K562 (cell line): Measurements from ENCODE around the gene PRDM1. TPM values are rescaled to one million over a fixed set of nuclear protein-coding genes. Genes with fewer than 3 reads are reported as not detected.

Experiments used
- ATAC-seq: fragments of 200-7000 bp; cut with Tn5 transposase; 3 replicates; pipeline ENCODE4 v1.9.1; 2020; ENCODE audit warnings: moderate library complexity
- BruUV-seq: library from RNA; stranded (reverse); fragments of 400-500 nt; replicated peaks from 2 replicates; lab custom pipeline; 2021; lab: Mats Ljungman, UMichigan
- CTCF ChIA-PET: fragments of 300-600 bp; formaldehyde crosslinking; extraction: SDS; loops from one replicate; lab custom pipeline; 2021; ENCODE audit warnings: low intra/inter-chr PET ratio; lab: Yijun Ruan, JAX
- POLR2A ChIA-PET: fragments of 300-600, 350-650 bp; sonication (Branson Sonifier 250); formaldehyde crosslinking; extraction: SDS; loops from one replicate; lab custom pipeline; 2021; ENCODE audit warnings: antibody characterized with exemption, inconsistent platforms; lab: Yijun Ruan, JAX
- DNase-seq, 4 experiments: peaks; one replicate each; pipeline versions ENCODE4 v3.0.0 to v3.0.0-alpha.2; 2011 to 2018; ENCODE audit warnings: low spot score in 3 of 4, mixed read lengths in 3 of 4; ENCODE audit errors: extremely low read depth in 1 of 4
- FAIRE-seq: peaks from 2 replicates; lab custom pipeline; 2011; peaks lifted over from hg19 to GRCh38; lab: Jason Lieb, UNC
- H2AFZ ChIP-seq: 2 replicates; pipeline ENCODE4 v1.6.0; 2011; ENCODE audit warnings: low read depth, low read length, control low read depth, inconsistent platforms
- H3K27ac ChIP-seq: fragments of 200-600 bp; 3 replicates; pipeline ENCODE4 v1.8.0; 2011; ENCODE audit warnings: low read depth, mild to moderate bottlenecking, control low read depth, inconsistent platforms, low read length, moderate library complexity, mixed read lengths; ENCODE audit errors: extremely low read depth
- H3K27me3 ChIP-seq, 2 experiments: fragments of 300-600 bp in 1 of 2; 2 replicates in 1 of 2; 3 replicates in 1 of 2; pipeline versions ENCODE4 v1.6.0 to v1.8.0; 2011; ENCODE audit warnings: inconsistent platforms in 2 of 2, low read length in 2 of 2, mild to moderate bottlenecking in 1 of 2, mixed read lengths in 1 of 2, moderate library complexity in 1 of 2; ENCODE audit not compliant: control insufficient read depth in 2 of 2, insufficient read depth in 2 of 2
- H3K36me3 ChIP-seq: fragments of 300-600 bp; 3 replicates; pipeline ENCODE4 v1.8.0; 2011; ENCODE audit warnings: mild to moderate bottlenecking, low read length, inconsistent platforms; ENCODE audit not compliant: control insufficient read depth, insufficient read depth
- H3K4me1 ChIP-seq, 2 experiments: fragments of 200-600 bp in 1 of 2; replicated peaks in 1 of 2; 2 replicates in 1 of 2; 3 replicates in 1 of 2; pipeline versions ENCODE4 v1.5.1 to v1.8.0; 2011; ENCODE audit warnings: inconsistent platforms in 2 of 2, low read length in 2 of 2, mild to moderate bottlenecking in 1 of 2, mixed read lengths in 1 of 2, moderate library complexity in 1 of 2; ENCODE audit not compliant: control insufficient read depth in 2 of 2, insufficient read depth in 2 of 2
- H3K4me2 ChIP-seq: 2 replicates; pipeline ENCODE4 v1.6.1; 2011; ENCODE audit warnings: low read length, control low read depth, inconsistent platforms, mixed read lengths; ENCODE audit not compliant: insufficient read depth
- H3K4me3 ChIP-seq: fragments of 200-600 bp; sonication (generic), shearing (Covaris generic); 2 replicates; pipeline ENCODE4 v1.5.1; 2016; ENCODE audit warnings: control low read depth, inconsistent platforms
- H3K79me2 ChIP-seq: fragments of 200-600 bp; 3 replicates; pipeline ENCODE4 v1.8.0; 2011; ENCODE audit warnings: low read length, inconsistent platforms; ENCODE audit not compliant: control insufficient read depth, insufficient read depth
- H3K9ac ChIP-seq, 2 experiments: 2 replicates each; pipeline versions ENCODE4 v1.6.0 to v1.6.1; 2011; ENCODE audit warnings: low read depth in 2 of 2, low read length in 2 of 2, control low read depth in 1 of 2, inconsistent platforms in 1 of 2, mild to moderate bottlenecking in 1 of 2, mixed read lengths in 1 of 2; ENCODE audit not compliant: insufficient read depth in 1 of 2
- H3K9me1 ChIP-seq: one replicate; pipeline ENCODE4 v1.6.0; 2011; ENCODE audit warnings: inconsistent platforms, mild to moderate bottlenecking, low read length, moderate library complexity; ENCODE audit not compliant: control insufficient read depth, insufficient read depth
- H3K9me3 ChIP-seq: replicated peaks from 2 replicates; pipeline ENCODE4 v1.5.1; 2011; ENCODE audit warnings: low read depth, low read length, inconsistent platforms; ENCODE audit not compliant: control insufficient read depth, insufficient read depth
- H4K20me1 ChIP-seq: replicated peaks from 2 replicates; pipeline ENCODE4 v1.6.1; 2011; ENCODE audit warnings: low read length, inconsistent platforms, mixed read lengths; ENCODE audit not compliant: control insufficient read depth, insufficient read depth
- BRD4 ChIP-seq: fragments of 200-600 bp; sonication (generic); IDR thresholded peaks from 2 replicates; pipeline ENCODE4 v1.6.1; 2017; ENCODE audit warnings: inconsistent platforms
- E2F1 ChIP-seq: sonication (generic); formaldehyde crosslinking; IDR thresholded peaks from 2 replicates; pipeline ENCODE4 v1.8.1; 2023; ENCODE audit warnings: mild to moderate bottlenecking, missing genetic modification reagents, moderate library complexity
- EGR1 ChIP-seq: fragments of 450-650 bp; conservative IDR thresholded peaks from 2 replicates; pipeline ENCODE4 v1.6.1; 2017; ENCODE audit warnings: mild to moderate bottlenecking
- KDM1A ChIP-seq, 2 experiments: fragments of 450-650 bp; IDR thresholded peaks; 2 replicates each; pipeline ENCODE4 v1.6.1; 2016; ENCODE audit warnings: mild to moderate bottlenecking in 2 of 2
- NBN ChIP-seq: fragments of 450-650 bp; IDR thresholded peaks from 2 replicates; pipeline ENCODE4 v1.6.1; 2016; ENCODE audit warnings: low read depth, mild to moderate bottlenecking
- PTBP1 ChIP-seq: fragments of 200-400 bp; formaldehyde crosslinking; IDR thresholded peaks from 2 replicates; pipeline ENCODE4 v1.6.1; 2017; ENCODE audit warnings: low read depth, low read length
- TAL1 ChIP-seq: fragments of 450-650 bp; IDR thresholded peaks from 2 replicates; pipeline ENCODE4 v1.6.1; 2016; ENCODE audit warnings: mild to moderate bottlenecking
- TEAD2 ChIP-seq: fragments of 450-650 bp; IDR thresholded peaks from 2 replicates; pipeline ENCODE4 v1.6.1; 2016; ENCODE audit warnings: missing genetic modification characterization, control low read depth, missing compliant biosample characterization
- ZNF121 ChIP-seq: sonication (generic); formaldehyde crosslinking; conservative IDR thresholded peaks from 2 replicates; pipeline ENCODE4 v1.8.0; 2022; ENCODE audit warnings: missing genetic modification reagents
- ZNF316 ChIP-seq: fragments of 450-650 bp; IDR thresholded peaks from 2 replicates; pipeline ENCODE4 v1.6.1; 2016
- ZNF57 ChIP-seq: fragments of 450-650 bp; formaldehyde crosslinking; IDR thresholded peaks from 2 replicates; pipeline ENCODE4 v1.4.0; 2020; ENCODE audit warnings: mild to moderate bottlenecking, moderate library complexity
- WGBS: fragments of 100-300 bp; shearing (Covaris generic); methylation state at CpG from one replicate; pipeline ENCODE4 v1.1.6; 2016; ENCODE audit warnings: low coverage, mixed read lengths; ENCODE audit not compliant: insufficient coverage; ENCODE audit errors: missing lambda C conversion rate; 5-methylcytosine and 5-hydroxymethylcytosine counted together
- in situ Hi-C: fragments of 300-500 bp; cut with MboI; formaldehyde crosslinking; loops from 4 replicates; pipeline ENCODE4 v1.15.0; 2018; ENCODE audit warnings: inconsistent platforms, mixed read lengths
- intact Hi-C: fragments of 100-400 bp; cut with micrococcal nuclease; formaldehyde crosslinking; loops from 2 replicates; pipeline ENCODE4 v1.14.2; 2022
- polyA plus RNA-seq, 8 experiments: library from polyadenylated mRNA; depleted of rRNA in 4 of 8; stranded (reverse) in 5 of 8; unstranded in 3 of 8; fragments of >200 nt; fragmentation: Nextera tagmentation in 2 of 8; fragmentation: Illumina TruSeq in 1 of 8; extraction: Ambion mirVana in 2 of 8; extraction: Trizol in 1 of 8; gene quantifications; 2 replicates each; pipeline versions ENCODE4 v1.2.1 to v1.2.3, GENCODE V29; 2011 to 2014; ENCODE audit warnings: inconsistent platforms in 1 of 8, missing spikeins in 1 of 8
- total RNA-seq, 7 experiments: library from RNA; depleted of rRNA in 6 of 7; stranded (reverse); fragments of >200 nt in 6 of 7; fragmentation: Illumina TruSeq in 2 of 7; extraction: Trizol in 2 of 7; gene quantifications; 2 replicates each; pipeline versions ENCODE4 v1.2.1 to v1.2.3, GENCODE V29; 2011 to 2021; ENCODE audit warnings: low replicate concordance in 1 of 7
- TF ChIP-seq, protein P1 (sequence below): fragments of 450-650 bp; IDR thresholded peaks from 2 replicates; pipeline ENCODE4 v1.6.1; 2017; ENCODE audit warnings: mild to moderate bottlenecking, moderate library complexity
- TF ChIP-seq, protein P2 (sequence below): fragments of 150-350 bp; conservative IDR thresholded peaks from 2 replicates; pipeline ENCODE4 v1.6.1; 2014; ENCODE audit warnings: low read length
- TF ChIP-seq, protein P3 (sequence below): sonication (generic); IDR thresholded peaks from 2 replicates; pipeline ENCODE4 v1.6.1; 2016

Gene PRDM1
- total and polyA plus RNA-seq, 9 of the 15 experiments (the other 6 are each of a cell fraction or from before 2014, with no cell fraction given), result 0.09 to 0.89 (median 0.27) TPM

GRCh38 chr6:106098383-106099234, 12.5 kb downstream of the PRDM1 start (continued):
- TF ChIP-seq E2F1 (CRISPR knock-in tag), result no peak
- no peak for TF ChIP-seq PTBP1
- TF ChIP-seq, protein P1, sequence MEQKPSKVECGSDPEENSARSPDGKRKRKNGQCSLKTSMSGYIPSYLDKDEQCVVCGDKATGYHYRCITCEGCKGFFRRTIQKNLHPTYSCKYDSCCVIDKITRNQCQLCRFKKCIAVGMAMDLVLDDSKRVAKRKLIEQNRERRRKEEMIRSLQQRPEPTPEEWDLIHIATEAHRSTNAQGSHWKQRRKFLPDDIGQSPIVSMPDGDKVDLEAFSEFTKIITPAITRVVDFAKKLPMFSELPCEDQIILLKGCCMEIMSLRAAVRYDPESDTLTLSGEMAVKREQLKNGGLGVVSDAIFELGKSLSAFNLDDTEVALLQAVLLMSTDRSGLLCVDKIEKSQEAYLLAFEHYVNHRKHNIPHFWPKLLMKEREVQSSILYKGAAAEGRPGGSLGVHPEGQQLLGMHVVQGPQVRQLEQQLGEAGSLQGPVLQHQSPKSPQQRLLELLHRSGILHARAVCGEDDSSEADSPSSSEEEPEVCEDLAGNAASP, result no peak
- TF ChIP-seq EGR1, result peak; percentile 89

DNA sequence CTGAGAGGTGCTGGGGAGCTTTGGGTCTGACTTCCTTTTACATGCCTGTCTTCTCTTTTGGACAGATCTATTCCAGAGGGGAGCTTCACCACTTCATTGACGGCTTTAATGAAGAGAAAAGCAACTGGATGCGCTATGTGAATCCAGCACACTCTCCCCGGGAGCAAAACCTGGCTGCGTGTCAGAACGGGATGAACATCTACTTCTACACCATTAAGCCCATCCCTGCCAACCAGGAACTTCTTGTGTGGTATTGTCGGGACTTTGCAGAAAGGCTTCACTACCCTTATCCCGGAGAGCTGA, 13.1 kb downstream of the PRDM1 start:
- Histone ChIP-seq H3K36me3 (no peaks in the 10 kb centered on the region), H3K4me1 (peaks cover 18 to 34% of the 10 kb centered on the region in 2 experiments; a peak in 4 of 5 replicates), H3K9me1 (no peaks in the 10 kb centered on the region), H3K4me3 (peak overlapping the region; percentile 31), H3K9ac (peak overlapping the region in 1 of 2 experiments; percentile 83; a peak in 2 of 4 replicates), H3K4me2 (peak overlapping the region; percentile 87), H3K9me3 (no peaks in the 10 kb centered on the region; the same call in 1 of the 2 replicates), H4K20me1 (no peaks in the 10 kb centered on the region), H3K27ac (peak overlapping the region; percentile 81; the same call in 2 of the 3 replicates), H2AFZ (peak overlapping the region; percentile 96), H3K79me2 (no peaks in the 10 kb centered on the region), H3K27me3 (no peaks in the 10 kb centered on the region)
- peak in 1 of 4 experiments; percentile 26 for DNase-seq
- ChIA-PET CTCF (no interaction called here), POLR2A (interaction anchor here (0.6 to 2.0 kb wide), 7 partner anchors 9 to 821 kb away, joined by 3 to 11 read pairs (median 3); partner anchors contain the start of gene PRDM1)
- FAIRE-seq, result no peak
- 54% methylated on average over 7 of the region's 7 CpGs for WGBS
- intact Hi-C loops (loop anchor here (2.0 to 10.0 kb wide), 2 partner anchors 42 to 346 kb away; no protein-coding TSS in a partner anchor), in situ Hi-C loops (loop anchor here (5.0 kb wide), 1 partner anchor 203 kb away; no protein-coding TSS in a partner anchor)
- peak; percentile 11; the same call in 2 of the 3 replicates for ATAC-seq
- no TSS peak for BruUV-seq
- TF ChIP-seq BRD4 (0 out of 2 replicates have a peak, but pooled peaks have one; percentile 17), NBN (no peak), KDM1A (IDR thresholded peaks at IDR 0.05) (0 out of 4 replicates have a peak, but pooled peaks of 1 of the 2 experiments have one; percentile 0), ZNF57 (CRISPR knock-in tag) (no peak), TEAD2 (tag) (no peak), ZNF316 (no peak), TAL1 (no peak), ZNF121 (no peak)
- TF ChIP-seq, protein P2, sequence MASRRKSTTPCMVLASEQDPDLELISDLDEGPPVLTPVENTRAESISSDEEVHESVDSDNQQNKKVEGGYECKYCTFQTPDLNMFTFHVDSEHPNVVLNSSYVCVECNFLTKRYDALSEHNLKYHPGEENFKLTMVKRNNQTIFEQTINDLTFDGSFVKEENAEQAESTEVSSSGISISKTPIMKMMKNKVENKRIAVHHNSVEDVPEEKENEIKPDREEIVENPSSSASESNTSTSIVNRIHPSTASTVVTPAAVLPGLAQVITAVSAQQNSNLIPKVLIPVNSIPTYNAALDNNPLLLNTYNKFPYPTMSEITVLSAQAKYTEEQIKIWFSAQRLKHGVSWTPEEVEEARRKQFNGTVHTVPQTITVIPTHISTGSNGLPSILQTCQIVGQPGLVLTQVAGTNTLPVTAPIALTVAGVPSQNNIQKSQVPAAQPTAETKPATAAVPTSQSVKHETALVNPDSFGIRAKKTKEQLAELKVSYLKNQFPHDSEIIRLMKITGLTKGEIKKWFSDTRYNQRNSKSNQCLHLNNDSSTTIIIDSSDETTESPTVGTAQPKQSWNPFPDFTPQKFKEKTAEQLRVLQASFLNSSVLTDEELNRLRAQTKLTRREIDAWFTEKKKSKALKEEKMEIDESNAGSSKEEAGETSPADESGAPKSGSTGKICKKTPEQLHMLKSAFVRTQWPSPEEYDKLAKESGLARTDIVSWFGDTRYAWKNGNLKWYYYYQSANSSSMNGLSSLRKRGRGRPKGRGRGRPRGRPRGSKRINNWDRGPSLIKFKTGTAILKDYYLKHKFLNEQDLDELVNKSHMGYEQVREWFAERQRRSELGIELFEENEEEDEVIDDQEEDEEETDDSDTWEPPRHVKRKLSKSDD, result no peak
- TF ChIP-seq, protein P3, sequence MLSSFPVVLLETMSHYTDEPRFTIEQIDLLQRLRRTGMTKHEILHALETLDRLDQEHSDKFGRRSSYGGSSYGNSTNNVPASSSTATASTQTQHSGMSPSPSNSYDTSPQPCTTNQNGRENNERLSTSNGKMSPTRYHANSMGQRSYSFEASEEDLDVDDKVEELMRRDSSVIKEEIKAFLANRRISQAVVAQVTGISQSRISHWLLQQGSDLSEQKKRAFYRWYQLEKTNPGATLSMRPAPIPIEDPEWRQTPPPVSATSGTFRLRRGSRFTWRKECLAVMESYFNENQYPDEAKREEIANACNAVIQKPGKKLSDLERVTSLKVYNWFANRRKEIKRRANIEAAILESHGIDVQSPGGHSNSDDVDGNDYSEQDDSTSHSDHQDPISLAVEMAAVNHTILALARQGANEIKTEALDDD, result 0 out of 2 replicates have a peak, but pooled peaks have one; percentile 1
